HG03565 (cell line): ENCODE data around the gene MAP2K6.
"Not testable (repeated sequence)": the region's sequence is repeated elsewhere in the genome, so short reads cannot be mapped to it uniquely, and the experiment has no call there.

Source experiments
- ATAC-seq: cut with Tn5 transposase; IDR thresholded peaks from one replicate; pipeline ENCODE4 v1.9.1; 2021; ENCODE audit warnings: mild to moderate bottlenecking, moderate library complexity; ENCODE audit not compliant: unreplicated experiment

The MAP2K6 gene

DNA sequence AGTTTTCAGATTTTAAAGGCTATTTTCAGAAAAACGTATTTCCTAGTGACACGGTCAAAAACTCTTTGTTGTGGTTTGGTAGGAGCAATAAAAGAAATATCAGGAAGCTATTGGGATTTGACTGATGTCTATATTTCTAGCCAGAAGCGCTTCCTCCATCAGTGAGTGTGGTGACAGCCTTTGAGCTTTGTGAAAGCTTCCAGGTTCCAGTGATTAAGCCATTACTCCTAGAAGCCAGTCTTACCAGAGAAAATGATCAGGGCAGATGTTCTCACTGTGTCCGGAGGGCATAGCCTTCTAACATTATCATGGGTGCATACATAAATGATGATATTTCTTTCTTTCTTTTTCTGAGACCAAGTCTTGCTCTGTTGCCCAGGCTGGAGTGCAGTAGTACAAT lies 39.6 kb downstream of the MAP2K6 start:
- no peak for ATAC-seq

GRCh38 chr17:69455040-69455439 lies 40.5 kb downstream of the MAP2K6 start:
- no peak for ATAC-seq

- ATAC-seq, result peak; percentile 51
Observed at GRCh38 chr17:69457603-69458002, 43.1 kb downstream of the MAP2K6 start.

DNA sequence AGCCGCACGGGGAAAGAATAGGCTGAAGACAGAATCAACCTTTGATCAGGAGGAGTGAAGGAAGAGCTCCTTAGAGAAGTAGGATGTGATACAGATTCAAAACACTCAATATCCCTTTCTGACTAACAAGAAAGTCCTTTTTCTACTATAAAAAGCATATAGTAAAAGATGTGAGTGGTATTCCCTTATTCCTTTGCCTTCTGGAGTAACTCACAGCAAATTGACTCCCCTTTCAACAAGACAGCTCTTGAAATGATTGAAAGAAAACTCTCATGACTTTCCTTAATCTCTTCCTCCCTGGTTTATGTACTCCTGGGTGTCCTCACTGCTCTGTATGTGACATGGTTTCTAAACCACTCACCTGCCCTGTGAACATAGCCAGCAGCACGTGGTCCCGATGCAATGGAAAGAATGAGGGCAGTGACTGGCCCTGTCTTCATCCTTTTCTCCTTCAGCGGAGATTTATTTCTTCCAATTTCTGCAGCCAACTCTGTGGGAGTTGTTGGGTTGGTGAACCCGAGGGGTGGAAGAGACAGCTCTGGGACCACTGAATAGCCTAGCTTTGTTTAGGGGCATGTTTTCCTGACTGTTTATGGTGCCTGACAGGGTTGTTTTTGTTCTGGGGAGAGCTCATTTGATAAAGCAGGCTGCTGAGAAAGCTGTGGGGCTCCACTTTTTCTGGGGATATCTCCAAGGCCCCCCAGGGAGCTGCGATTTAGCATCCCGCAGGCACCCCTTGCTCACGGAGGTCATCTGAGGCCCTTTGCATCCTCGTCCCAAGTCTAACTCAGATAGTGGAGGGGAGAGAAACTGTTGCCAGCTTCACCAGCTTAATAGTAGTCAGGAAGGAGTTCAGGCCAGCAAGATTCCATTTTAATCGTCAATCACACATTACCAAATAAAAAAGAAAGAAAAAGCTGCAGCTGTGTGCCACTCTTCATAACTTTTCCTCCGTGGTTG lies 46.7 kb downstream of the MAP2K6 start:
- ATAC-seq, result no peak

DNA sequence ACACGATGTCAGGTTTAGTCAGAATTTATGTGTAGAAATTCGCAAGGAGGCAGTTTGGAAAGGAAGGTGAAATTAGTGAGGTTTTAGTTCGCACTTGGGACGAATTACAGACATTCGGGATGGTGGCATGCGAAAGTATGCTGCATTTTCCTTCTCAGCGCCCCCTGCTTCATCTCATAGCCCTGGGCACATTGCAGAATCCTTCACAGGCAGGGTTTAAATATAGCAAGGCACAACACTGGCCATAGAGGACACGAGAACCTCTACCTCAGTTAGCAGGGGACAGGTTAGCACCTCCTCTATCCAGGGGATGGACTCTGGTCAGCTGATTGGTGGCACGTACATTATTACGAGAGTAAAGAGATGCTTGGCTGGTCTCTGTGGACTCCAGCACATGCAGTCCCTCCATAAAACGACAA lies 47.5 kb downstream of the MAP2K6 start:
- no peak for ATAC-seq

DNA sequence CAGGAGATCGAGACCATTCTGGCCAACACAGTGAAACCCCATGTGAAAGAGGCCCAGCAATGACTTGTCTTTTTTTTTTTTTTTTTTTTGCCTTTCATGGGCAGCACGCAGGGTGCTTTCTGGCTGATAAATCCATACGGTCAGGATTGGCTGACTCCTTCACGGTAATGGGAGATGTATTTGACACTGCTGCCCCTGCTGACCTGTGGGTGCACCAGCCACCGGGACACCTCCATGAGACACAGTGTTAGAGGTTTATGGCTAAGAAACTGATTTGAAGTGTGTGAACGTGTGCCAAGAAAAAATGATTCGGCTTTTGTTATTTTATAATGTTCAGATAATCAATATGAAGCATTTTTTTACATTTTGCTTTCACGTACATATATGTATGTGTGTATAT lies 48.4 kb downstream of the MAP2K6 start:
- ATAC-seq, result no peak

GRCh38 chr17:69466451-69466850 lies 52.0 kb downstream of the MAP2K6 start:
- no peak for ATAC-seq

GRCh38 chr17:69466905-69467667 lies 52.6 kb downstream of the MAP2K6 start:
- no peak for ATAC-seq

DNA sequence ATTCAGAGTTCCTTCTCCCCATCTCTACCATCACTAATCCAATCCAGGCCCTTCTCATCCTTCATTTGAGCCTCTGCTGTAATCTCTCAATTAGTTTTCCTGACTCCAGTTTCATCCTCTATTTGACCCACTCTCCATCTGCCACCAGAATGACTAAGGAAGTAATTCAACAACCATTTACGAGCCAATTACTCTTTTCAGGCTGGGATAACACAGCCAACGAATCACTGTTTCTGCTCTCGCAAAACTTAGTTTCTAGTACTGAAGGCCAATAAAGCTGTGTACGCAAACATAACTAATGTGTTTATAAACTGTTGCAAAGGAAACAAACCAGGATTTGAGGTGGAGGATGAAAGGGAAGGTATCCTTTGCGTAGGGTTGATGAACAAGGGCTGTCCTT lies 53.7 kb downstream of the MAP2K6 start:
- no peak for ATAC-seq

- no peak for ATAC-seq
Observed at GRCh38 chr17:69470702-69471101, 56.2 kb downstream of the MAP2K6 start.

DNA sequence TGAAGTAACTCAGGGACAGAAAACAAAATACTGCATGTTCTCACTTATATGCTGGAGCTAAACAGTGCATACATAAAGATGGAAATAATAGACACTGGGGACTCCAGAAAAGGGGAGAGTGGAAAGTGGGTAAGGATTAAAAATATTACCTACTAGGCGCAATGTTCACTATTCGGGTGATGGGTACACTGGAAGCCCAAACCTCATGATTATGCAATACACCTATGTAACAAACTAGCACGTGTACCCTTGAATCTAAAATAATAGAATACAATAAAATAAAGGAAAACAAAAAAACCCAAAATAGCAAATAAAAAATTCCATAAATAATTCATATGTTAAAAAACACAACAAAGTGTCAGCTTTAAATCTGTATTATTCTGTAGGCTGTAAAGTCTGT lies 56.9 kb downstream of the MAP2K6 start:
- no peak for ATAC-seq

GRCh38 chr17:69473841-69474831 lies 59.6 kb downstream of the MAP2K6 start:
- ATAC-seq, result no peak

GRCh38 chr17:69477204-69477902 lies 62.9 kb downstream of the MAP2K6 start:
- ATAC-seq, result no peak

DNA sequence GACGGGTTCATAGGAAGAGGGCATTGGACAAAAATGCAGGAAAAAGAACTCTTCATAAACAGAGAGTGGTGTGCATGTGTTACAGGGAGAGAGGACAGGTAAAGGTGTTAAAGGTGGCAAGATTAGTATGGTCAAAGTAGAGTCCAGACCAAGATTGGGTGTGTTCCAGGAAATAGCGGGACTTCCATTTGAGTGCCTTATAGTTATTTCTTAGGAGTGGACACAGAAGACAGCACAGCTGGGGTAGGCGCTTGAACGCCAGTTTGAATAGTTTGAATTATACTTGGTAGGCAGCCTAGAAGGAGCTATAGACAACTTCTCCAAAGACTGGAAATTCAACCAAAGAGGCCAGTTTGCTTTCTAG lies 63.4 kb downstream of the MAP2K6 start:
- ATAC-seq, result no peak

- no peak for ATAC-seq
Observed at GRCh38 chr17:69478916-69479315, 64.4 kb downstream of the MAP2K6 start.

- ATAC-seq, result not testable (repeated sequence)
Observed at GRCh38 chr17:69479756-69480155, 65.3 kb downstream of the MAP2K6 start.

GRCh38 chr17:69480245-69480644 lies 65.7 kb downstream of the MAP2K6 start:
- no peak for ATAC-seq

DNA sequence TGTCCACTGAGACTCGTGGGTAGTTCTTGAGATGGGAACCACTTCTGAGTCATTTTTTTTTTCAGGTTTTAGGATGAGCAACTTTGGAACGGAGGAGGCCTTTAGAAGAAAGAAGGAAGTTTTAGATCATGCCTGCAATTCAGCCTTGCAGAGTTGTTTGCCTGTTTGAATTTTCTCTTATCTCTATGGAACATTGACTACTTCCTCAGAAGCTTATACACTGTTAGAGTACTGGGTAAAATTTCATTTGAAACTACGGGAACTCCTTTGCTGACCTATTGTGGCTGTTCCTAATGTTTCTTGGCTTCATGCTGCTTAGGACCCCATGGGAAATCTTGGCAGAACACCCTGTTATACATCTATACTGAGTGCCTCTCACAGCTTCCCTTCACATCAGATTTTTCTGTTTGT lies 70.8 kb downstream of the MAP2K6 start:
- no peak for ATAC-seq

GRCh38 chr17:69485901-69486643 lies 71.6 kb downstream of the MAP2K6 start:
- ATAC-seq, result no peak
